ENCODE results near the gene IL1RN.
"Not testable (repeated sequence)": the region's sequence is repeated elsewhere in the genome, so short reads cannot be mapped to it uniquely, and the experiment has no call there.

IL1RN gene

GRCh38 chr2:113093613-113093977 is 33.8 kb upstream of the IL1RN start:
- no peak for TF ChIP-seq ZFX (IDR thresholded peaks at IDR 0.05)
- TF ChIP-seq CTCF (conservative IDR thresholded peaks at IDR 0.05): no peak
- no peak overlapping the region for H3K27ac ChIP-seq

GRCh38 chr2:113096306-113096705 is 31.1 kb upstream of the IL1RN start:
- not testable (repeated sequence) for H3K27ac ChIP-seq

- not testable (repeated sequence) for H3K27ac ChIP-seq
Observed at GRCh38 chr2:113096842-113097618, 30.4 kb upstream of the IL1RN start.

- H3K27ac ChIP-seq: no peak overlapping the region
- TF ChIP-seq ZFX (IDR thresholded peaks at IDR 0.05) (no peak), CTCF (conservative IDR thresholded peaks at IDR 0.05) (no peak)
Observed at GRCh38 chr2:113098041-113098440, 29.4 kb upstream of the IL1RN start.

GRCh38 chr2:113098532-113098931 is 28.9 kb upstream of the IL1RN start:
- H3K27ac ChIP-seq: no peak overlapping the region
- TF ChIP-seq CTCF (conservative IDR thresholded peaks at IDR 0.05): no peak
- no peak for TF ChIP-seq ZFX (IDR thresholded peaks at IDR 0.05)

- H3K27ac ChIP-seq: no peak overlapping the region
- no peak for TF ChIP-seq CTCF (conservative IDR thresholded peaks at IDR 0.05)
- no peak for TF ChIP-seq ZFX (IDR thresholded peaks at IDR 0.05)
Observed at GRCh38 chr2:113102133-113102532, 25.3 kb upstream of the IL1RN start.

GRCh38 chr2:113103277-113103676 is 24.1 kb upstream of the IL1RN start:
- H3K27ac ChIP-seq: no peak overlapping the region
- no peak for TF ChIP-seq CTCF (conservative IDR thresholded peaks at IDR 0.05)
- TF ChIP-seq ZFX (IDR thresholded peaks at IDR 0.05): no peak

- H3K27ac ChIP-seq: no peak overlapping the region
- TF ChIP-seq CTCF (conservative IDR thresholded peaks at IDR 0.05): no peak
- TF ChIP-seq ZFX (IDR thresholded peaks at IDR 0.05): no peak
Observed at GRCh38 chr2:113104054-113104611, 23.3 kb upstream of the IL1RN start.
